ENCODE measurements around the gene DNAJC25.

DNA sequence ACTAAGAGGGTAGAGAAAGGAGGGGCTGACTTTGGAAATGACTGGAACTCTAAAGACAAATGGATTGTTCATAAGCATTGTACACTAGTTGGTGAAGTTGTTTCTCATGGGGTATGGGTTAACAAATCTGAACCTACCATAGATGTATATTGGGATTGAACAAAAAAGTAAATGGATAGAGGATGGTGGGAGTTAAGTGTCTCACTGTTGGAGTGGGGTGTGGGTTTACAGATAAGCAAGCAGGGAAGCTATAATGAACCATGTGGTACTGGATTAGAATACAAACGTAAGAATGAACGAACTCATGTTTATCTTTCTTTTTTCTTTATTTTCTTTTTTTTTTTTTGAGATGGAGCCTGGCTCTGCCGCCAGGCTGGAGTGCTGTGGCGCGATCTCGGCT is 48.1 kb downstream of the DNAJC25 start:
- no peak for TF ChIP-seq POLR2A (IDR thresholded peaks at IDR 0.05)
- TF ChIP-seq, protein P1, sequence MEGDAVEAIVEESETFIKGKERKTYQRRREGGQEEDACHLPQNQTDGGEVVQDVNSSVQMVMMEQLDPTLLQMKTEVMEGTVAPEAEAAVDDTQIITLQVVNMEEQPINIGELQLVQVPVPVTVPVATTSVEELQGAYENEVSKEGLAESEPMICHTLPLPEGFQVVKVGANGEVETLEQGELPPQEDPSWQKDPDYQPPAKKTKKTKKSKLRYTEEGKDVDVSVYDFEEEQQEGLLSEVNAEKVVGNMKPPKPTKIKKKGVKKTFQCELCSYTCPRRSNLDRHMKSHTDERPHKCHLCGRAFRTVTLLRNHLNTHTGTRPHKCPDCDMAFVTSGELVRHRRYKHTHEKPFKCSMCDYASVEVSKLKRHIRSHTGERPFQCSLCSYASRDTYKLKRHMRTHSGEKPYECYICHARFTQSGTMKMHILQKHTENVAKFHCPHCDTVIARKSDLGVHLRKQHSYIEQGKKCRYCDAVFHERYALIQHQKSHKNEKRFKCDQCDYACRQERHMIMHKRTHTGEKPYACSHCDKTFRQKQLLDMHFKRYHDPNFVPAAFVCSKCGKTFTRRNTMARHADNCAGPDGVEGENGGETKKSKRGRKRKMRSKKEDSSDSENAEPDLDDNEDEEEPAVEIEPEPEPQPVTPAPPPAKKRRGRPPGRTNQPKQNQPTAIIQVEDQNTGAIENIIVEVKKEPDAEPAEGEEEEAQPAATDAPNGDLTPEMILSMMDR (IDR thresholded peaks at IDR 0.05), result no peak
